ENCODE data around the gene NRIP2.
A peak's percentile ranks its signal among the peaks of the same experiment; 100 is the strongest.

GRCh38 chr12:2813214-2814185 lies 21.3 kb downstream of the NRIP2 start:
- TF ChIP-seq CTCF (conservative IDR thresholded peaks at IDR 0.05) (peak; percentile 83), EZH2 (IDR thresholded peaks at IDR 0.05; ENCODE audit: low read depth) (no peak)
